ENCODE measurements around the gene MED12L.
"Not testable (repeated sequence)": the region's sequence is repeated elsewhere in the genome, so short reads cannot be mapped to it uniquely, and the experiment has no call there.

MED12L gene

GRCh38 chr3:151142929-151143328, 57.5 kb downstream of the MED12L start:
- no peak for DNase-seq

GRCh38 chr3:151144016-151144415, 58.6 kb downstream of the MED12L start:
- no peak for DNase-seq

DNA sequence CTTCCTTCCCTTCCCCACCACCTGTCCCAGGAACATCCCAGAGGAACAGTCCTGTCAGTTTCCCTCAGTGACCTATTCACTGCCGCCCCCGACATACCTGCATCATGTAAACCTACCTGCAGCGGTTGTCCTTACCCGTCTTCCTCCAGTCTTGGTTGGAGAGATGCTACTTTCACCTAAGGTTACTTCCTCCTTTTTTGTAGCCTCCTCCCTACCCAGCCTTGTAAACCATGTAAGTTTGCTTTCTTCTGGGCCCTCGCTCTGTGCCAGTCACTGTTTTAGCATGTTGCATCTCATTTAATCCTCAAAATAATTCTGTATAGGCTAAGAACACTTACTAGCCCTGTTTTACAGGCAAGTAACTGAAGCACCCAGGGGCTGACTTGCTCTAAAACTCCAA, 59.3 kb downstream of the MED12L start:
- no peak for DNase-seq

GRCh38 chr3:151145713-151146070, 60.2 kb downstream of the MED12L start:
- no peak for DNase-seq

- DNase-seq: no peak
These were observed 60.7 kb downstream of the MED12L start for GRCh38 chr3:151146071-151146730.

DNA sequence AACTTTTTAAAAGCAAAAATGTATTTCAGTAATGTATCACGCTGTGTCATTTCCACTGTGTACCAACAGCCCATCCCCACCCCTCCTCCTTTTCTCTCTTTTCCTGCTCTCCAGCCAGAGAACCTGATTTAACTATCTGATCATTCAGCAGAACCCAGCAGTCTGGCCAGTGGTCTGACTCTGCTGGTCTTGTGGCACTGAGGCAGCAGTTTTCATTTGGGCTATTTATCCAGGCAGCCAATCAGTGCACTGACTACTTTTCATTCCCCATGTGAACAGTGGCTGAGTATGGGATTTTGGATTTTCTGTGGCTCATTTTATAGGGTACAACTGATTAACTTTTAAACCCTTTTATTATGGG, 61.2 kb downstream of the MED12L start:
- no peak for DNase-seq

DNA sequence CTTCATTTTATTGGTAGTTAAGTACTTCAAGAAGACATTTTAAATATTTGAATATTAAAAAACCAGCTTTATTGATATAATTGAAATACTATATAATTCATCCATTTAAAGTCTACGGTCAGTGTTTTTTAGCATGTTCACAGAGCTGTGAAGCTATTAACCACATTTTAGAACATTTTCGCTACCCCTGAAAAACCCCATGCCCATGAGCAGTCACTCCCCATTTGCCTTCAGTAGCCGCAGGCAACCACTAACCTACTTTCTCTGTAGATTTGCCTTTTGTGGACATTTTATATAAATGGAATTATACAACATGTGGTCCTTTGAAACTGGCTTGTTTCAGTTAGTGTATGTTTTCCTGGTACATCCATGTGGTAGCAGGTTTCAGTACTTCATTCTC, 61.8 kb downstream of the MED12L start:
- DNase-seq: no peak

DNA sequence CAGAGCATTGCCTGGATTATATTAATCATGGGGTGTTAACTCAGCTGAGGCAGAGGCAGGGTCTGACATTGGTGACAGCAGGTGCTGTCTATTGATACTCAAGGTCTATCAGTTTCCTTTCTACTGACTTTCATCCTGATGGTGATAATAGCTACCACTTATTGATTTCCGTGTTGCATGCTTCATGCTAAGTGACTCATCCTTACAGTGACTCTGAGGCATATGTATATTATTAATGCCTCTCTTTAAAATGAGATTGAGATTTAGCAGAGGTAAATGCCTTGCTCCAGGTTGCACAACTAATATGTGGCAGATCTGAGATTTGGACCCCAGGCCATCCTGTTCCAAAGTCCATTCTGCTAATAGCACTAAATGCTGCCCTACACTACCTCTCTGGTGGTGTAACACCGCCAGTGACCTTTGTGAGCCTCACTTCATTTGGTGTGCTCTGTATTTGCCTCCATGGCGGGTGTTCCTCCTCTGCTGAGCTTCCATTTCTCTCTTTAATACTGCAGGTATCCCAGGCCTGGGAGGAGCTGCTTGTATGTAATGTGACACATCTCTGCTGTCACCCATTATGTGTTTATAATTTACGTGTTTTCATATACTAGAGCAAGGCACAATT, 67.1 kb downstream of the MED12L start:
- no peak for DNase-seq

- no peak for DNase-seq
These were observed 69.1 kb downstream of the MED12L start for GRCh38 chr3:151154566-151154965.

GRCh38 chr3:151155409-151156128, 70.1 kb downstream of the MED12L start:
- no peak for DNase-seq

DNA sequence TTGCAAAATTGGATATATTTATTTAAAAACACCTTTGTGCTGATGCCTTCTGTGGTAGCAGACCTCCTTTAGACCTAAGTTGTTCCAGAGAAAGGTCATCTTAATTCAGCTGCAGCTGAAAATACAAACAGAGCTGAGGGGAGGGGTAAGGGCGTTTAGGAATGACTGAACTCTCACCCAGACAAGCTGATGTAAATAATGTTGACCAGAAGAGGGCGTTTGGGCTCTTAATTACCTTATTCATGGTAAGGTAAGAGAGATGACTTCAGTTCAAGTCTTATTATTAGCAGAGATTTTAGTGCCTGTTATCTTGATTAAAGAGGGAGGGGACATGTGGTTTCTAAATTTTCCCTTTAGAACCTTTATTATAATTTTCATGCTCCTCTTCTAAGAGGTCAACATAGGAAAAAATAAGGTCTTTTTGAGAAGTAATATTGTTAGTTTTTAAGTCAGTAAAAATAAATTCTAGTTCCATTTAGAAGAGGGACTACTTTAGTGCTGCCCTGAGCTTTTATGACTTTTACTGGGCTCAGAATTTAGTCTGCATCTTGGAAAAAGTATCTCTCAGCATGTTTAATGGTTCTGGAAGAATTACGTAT, 71.3 kb downstream of the MED12L start:
- no peak for DNase-seq

DNA sequence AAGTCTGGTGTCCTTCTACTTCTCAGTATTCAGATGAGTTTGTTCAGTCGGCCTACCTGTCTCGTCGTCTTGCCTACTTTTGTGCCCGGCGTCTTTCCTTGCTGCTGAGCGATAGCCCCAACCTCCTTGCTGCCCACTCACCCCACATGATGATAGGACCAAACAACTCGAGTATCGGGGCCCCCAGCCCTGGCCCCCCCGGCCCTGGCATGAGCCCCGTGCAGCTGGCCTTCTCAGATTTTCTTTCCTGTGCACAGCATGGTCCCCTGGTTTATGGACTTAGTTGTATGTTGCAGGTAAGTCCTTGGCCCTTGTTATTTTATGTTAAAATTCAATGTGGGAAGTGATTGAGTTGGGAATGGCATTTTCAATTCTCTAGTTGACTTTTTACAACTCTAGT, 74.3 kb downstream of the MED12L start:
- DNase-seq: no peak

DNA sequence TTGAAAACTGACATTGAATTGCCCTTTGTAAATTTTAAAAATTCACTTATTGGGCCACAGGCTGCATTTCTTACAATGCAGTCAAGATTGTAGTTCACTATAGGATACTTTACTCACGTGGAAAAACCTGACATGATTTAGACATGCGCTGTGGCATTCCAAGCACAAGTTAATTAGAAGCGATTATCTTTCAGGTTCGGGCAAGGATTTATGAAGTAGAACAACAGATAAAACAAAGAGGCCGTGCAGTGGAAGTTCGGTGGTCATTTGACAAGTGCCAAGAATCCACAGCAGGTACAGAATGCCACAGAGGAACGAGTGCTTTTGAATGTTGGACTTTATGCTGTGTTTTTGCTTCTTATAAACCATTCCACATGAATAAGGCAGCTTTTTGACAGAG, 79.8 kb downstream of the MED12L start:
- DNase-seq: no peak

DNA sequence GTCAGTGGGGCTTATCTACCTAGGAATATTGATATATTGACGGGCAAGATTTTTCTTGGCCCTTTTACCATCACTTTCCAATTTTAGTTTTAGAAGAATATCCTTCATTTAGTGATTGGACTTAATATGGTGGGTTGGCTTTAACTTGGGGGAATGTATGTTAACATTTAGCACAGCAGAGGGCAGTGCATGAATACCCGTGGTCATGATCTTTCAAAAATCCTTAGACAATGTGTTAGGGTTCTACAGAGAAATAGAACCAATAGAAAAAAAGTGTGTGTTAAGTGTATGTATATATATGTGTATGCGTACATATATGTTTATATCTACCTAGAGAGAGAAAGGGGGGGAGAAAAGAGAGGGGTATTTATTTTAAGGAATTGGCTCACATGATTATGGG, 80.7 kb downstream of the MED12L start:
- no peak for DNase-seq

DNA sequence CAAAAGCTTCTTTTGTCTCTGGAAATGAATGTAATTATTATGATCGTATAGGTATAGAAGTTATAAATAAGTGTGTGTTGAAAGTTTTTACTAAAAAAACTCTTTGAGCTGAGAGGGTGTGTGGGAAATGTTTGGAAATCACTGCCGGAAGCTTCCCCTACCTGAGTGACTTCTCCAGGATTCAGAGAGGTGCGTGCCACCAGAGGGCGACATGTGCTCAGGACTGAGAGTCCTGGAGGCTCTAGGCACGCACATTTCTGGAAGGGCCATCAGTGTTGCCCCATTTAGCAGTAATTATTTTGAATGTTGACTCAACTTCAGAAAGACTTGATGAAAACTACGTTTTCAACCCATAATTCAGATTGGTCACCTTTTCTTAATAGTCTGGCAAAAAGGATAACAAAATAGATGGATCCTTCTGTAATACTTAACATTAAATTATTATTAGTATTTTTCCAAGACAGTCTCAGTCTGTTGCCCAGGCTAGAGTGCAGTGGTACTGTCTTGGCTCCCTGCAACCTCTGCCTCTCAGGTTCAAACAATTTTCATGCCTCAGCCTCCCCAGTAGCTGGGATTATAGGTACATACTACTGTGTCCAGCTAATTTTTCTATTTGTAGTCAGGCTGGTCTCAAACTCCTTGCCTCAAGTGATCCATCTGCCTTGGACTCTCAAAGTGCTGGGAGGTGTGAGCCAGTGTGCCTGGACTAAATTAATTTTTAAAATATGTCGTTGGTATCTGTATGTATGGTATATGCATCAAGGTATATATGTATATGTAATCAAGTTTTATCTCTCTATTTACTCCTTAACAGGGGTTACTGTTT, 83.0 kb downstream of the MED12L start:
- peak; percentile 60 for DNase-seq

DNA sequence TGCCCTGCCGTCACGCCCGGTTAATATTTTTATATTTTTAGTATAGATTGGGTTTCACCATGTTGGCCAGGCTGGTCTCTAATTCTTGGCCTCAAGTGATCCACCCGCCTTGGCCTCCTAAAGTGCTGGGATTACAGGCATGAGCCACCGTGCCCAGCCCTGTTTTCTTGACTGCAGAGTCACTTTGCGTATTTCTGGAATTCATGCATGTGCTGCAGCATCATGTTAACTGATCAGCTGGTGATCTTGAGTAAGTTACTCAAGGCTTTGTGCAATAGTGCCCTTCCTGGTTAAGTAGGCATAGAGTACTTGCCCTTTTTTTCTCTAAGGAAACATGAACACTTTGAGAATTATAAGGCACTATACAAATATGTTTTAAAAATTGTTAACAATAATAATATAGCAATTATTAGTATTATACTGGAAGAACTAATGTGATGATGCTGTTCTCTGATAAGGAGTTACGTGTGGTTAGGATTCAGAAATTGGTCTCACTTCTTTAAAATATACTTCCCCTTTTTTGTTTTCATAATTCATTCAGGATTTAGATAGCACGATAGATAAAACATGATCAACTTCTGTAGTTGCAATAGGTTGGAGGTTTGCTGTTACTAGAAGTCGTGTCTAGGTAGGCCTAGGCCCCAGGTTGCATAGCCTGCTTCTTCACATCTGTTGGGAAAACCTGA, 83.9 kb downstream of the MED12L start:
- DNase-seq: no peak

DNA sequence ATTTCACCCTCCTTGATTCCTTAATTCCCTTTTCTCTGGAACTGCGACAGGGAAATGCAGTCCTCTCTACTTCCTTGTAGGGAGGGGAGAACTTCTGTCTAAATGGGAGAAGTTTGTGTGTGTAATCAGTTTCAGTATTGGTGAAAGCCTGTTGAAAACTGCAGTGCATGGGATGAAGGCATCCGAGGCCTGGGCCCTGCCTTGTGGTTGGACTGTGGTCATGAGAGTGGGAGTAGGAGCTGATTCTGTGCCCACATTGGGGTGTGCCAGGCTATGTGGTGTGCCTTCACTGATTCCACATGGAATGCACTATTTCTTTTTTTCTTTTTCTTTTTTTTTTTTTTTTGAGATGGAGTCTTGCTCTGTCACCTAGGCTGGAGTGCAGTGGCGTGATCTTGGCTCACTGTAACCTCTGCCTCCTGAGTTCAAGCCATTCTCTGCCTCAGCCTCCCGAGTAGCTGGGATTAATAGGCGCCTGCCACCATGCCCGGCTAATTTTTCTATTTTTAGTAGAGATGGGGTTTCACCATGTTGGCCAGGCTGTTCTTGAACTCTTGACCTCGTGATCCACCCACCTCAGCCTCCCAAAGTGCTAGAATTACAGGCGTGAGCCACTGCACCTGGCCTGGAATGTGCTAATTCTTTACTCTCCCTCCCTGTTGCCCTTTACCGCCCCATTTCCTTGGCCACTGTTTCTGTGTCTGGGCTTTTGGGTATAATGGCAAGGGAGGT, 84.7 kb downstream of the MED12L start:
- DNase-seq: not testable (repeated sequence)

GRCh38 chr3:151171145-151171757, 85.8 kb downstream of the MED12L start:
- DNase-seq: peak; percentile 12

DNA sequence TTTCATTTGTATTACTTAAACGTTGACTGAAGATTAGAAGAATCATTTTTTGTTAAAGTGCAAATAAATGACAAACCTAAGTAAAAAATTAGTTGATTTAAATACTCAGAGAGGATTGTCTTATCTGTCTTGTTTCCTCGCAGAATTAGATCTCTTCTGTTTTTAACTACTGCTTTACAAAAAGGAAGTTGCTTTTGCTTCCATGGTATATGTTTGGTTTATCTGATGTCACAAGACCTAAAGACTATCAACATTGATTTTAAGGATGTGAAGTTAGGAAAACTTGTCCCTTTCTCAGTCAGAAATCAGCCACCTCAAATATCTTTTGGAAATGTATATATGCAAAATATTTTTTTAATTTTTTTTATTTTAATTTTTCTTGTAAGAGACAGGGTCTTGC, 88.9 kb downstream of the MED12L start:
- DNase-seq: no peak

DNA sequence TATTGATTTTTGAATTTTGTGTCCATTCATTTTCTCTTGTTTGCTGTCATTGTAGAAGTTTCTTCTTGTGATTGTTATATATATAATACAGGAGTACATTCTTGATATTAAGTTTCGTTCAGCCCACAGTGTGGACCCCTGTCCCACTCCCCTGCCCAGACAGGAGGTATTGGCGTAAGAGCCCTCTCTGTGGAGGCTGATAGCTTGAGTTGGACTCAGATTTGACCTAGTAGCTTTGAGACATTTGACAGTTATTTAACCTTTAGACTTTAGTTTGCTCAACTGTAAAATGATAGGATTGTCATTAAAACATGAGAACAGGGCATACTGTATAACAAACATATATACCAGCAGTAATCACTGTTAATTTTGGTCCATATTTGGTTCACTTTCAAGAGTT, 90.5 kb downstream of the MED12L start:
- no peak for DNase-seq

DNA sequence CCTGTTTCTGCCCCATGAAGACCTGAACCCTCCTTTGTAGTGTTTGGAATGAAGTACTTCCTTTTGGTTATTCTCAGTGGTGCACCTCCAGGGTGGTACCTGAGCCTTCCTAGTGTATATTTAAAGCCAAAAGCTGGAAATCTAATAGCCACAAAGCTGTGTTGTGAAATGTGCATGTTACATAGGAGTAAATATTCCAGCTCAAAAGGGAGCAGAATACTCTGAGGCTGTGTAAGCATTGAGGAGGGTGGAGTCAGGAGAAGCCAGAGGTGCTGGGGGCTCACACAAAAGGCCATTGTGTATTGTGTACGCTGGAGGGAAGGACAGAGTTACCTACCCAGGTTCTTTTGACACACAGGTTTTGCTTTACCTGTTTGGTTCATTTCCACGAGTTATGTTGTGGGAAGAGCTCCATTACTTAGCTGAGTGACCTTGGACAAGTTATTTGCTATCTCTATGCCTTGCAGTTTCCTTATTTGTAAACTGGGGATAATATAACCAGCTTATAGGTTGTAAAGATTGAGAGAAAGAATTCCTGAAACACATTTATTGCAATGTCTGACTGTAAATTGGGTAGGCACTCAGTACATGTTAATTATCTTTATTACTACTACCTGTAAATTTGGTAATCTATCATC, 92.9 kb downstream of the MED12L start:
- DNase-seq: no peak
